K562 (cell line): Measurements from ENCODE around the gene RNF214. TPM values are rescaled to one million over a fixed set of nuclear protein-coding genes. Genes with fewer than 3 reads are reported as not detected.

Experiments used
- ATAC-seq: fragments of 200-7000 bp; cut with Tn5 transposase; 3 replicates; pipeline ENCODE4 v1.9.1; 2020; ENCODE audit warnings: moderate library complexity
- BruUV-seq: library from RNA; stranded (reverse); fragments of 400-500 nt; replicated peaks from 2 replicates; lab custom pipeline; 2021; lab: Mats Ljungman, UMichigan
- CTCF ChIA-PET: fragments of 300-600 bp; formaldehyde crosslinking; extraction: SDS; loops from one replicate; lab custom pipeline; 2021; ENCODE audit warnings: low intra/inter-chr PET ratio; lab: Yijun Ruan, JAX
- POLR2A ChIA-PET: fragments of 300-600, 350-650 bp; sonication (Branson Sonifier 250); formaldehyde crosslinking; extraction: SDS; loops from one replicate; lab custom pipeline; 2021; ENCODE audit warnings: antibody characterized with exemption, inconsistent platforms; lab: Yijun Ruan, JAX
- DNase-seq, 4 experiments: peaks; one replicate each; pipeline versions ENCODE4 v3.0.0 to v3.0.0-alpha.2; 2011 to 2018; ENCODE audit warnings: low spot score in 3 of 4, mixed read lengths in 3 of 4; ENCODE audit errors: extremely low read depth in 1 of 4
- FAIRE-seq: peaks from 2 replicates; lab custom pipeline; 2011; peaks lifted over from hg19 to GRCh38; lab: Jason Lieb, UNC
- H2AFZ ChIP-seq: 2 replicates; pipeline ENCODE4 v1.6.0; 2011; ENCODE audit warnings: low read depth, low read length, control low read depth, inconsistent platforms
- H3K27ac ChIP-seq: fragments of 200-600 bp; 3 replicates; pipeline ENCODE4 v1.8.0; 2011; ENCODE audit warnings: low read depth, mild to moderate bottlenecking, control low read depth, inconsistent platforms, low read length, moderate library complexity, mixed read lengths; ENCODE audit errors: extremely low read depth
- H3K27me3 ChIP-seq, 2 experiments: fragments of 300-600 bp in 1 of 2; 2 replicates in 1 of 2; 3 replicates in 1 of 2; pipeline versions ENCODE4 v1.6.0 to v1.8.0; 2011; ENCODE audit warnings: inconsistent platforms in 2 of 2, low read length in 2 of 2, mild to moderate bottlenecking in 1 of 2, mixed read lengths in 1 of 2, moderate library complexity in 1 of 2; ENCODE audit not compliant: control insufficient read depth in 2 of 2, insufficient read depth in 2 of 2
- H3K36me3 ChIP-seq: fragments of 300-600 bp; 3 replicates; pipeline ENCODE4 v1.8.0; 2011; ENCODE audit warnings: mild to moderate bottlenecking, low read length, inconsistent platforms; ENCODE audit not compliant: control insufficient read depth, insufficient read depth
- H3K4me1 ChIP-seq, 2 experiments: fragments of 200-600 bp in 1 of 2; replicated peaks in 1 of 2; 2 replicates in 1 of 2; 3 replicates in 1 of 2; pipeline versions ENCODE4 v1.5.1 to v1.8.0; 2011; ENCODE audit warnings: inconsistent platforms in 2 of 2, low read length in 2 of 2, mild to moderate bottlenecking in 1 of 2, mixed read lengths in 1 of 2, moderate library complexity in 1 of 2; ENCODE audit not compliant: control insufficient read depth in 2 of 2, insufficient read depth in 2 of 2
- H3K4me2 ChIP-seq: 2 replicates; pipeline ENCODE4 v1.6.1; 2011; ENCODE audit warnings: low read length, control low read depth, inconsistent platforms, mixed read lengths; ENCODE audit not compliant: insufficient read depth
- H3K4me3 ChIP-seq: fragments of 200-600 bp; sonication (generic), shearing (Covaris generic); 2 replicates; pipeline ENCODE4 v1.5.1; 2016; ENCODE audit warnings: control low read depth, inconsistent platforms
- H3K79me2 ChIP-seq: fragments of 200-600 bp; 3 replicates; pipeline ENCODE4 v1.8.0; 2011; ENCODE audit warnings: low read length, inconsistent platforms; ENCODE audit not compliant: control insufficient read depth, insufficient read depth
- H3K9ac ChIP-seq, 2 experiments: 2 replicates each; pipeline versions ENCODE4 v1.6.0 to v1.6.1; 2011; ENCODE audit warnings: low read depth in 2 of 2, low read length in 2 of 2, control low read depth in 1 of 2, inconsistent platforms in 1 of 2, mild to moderate bottlenecking in 1 of 2, mixed read lengths in 1 of 2; ENCODE audit not compliant: insufficient read depth in 1 of 2
- H3K9me1 ChIP-seq: one replicate; pipeline ENCODE4 v1.6.0; 2011; ENCODE audit warnings: inconsistent platforms, mild to moderate bottlenecking, low read length, moderate library complexity; ENCODE audit not compliant: control insufficient read depth, insufficient read depth
- H3K9me3 ChIP-seq: replicated peaks from 2 replicates; pipeline ENCODE4 v1.5.1; 2011; ENCODE audit warnings: low read depth, low read length, inconsistent platforms; ENCODE audit not compliant: control insufficient read depth, insufficient read depth
- H4K20me1 ChIP-seq: replicated peaks from 2 replicates; pipeline ENCODE4 v1.6.1; 2011; ENCODE audit warnings: low read length, inconsistent platforms, mixed read lengths; ENCODE audit not compliant: control insufficient read depth, insufficient read depth
- ELF4 ChIP-seq: fragments of 450-650 bp; formaldehyde crosslinking; IDR thresholded peaks from 2 replicates; pipeline ENCODE4 v1.4.0; 2022; ENCODE audit warnings: missing genetic modification characterization
- KLF16 ChIP-seq: IDR thresholded peaks from 2 replicates; pipeline ENCODE4 v1.6.1; 2016; ENCODE audit warnings: antibody characterized with exemption
- SNAPC5 ChIP-seq: fragments of 250-450 bp; sonication (Bioruptor Pico); IDR thresholded peaks from 2 replicates; pipeline ENCODE4 v1.8.0; 2021; ENCODE audit warnings: moderate library complexity, mild to moderate bottlenecking, inconsistent platforms
- TCF15 ChIP-seq: fragments of 250-450 bp; sonication (Bioruptor Pico); IDR thresholded peaks from 2 replicates; pipeline ENCODE4 v1.8.0; 2022; ENCODE audit warnings: moderate library complexity, mild to moderate bottlenecking, inconsistent platforms
- WHSC1 ChIP-seq: IDR thresholded peaks from one replicate; pipeline ENCODE4 v1.6.1; 2012; ENCODE audit warnings: low read length, control low read depth, inconsistent platforms
- ZNF444 ChIP-seq: fragments of 250-450 bp; sonication (Bioruptor Pico); IDR thresholded peaks from 2 replicates; pipeline ENCODE4 v1.4.0; 2020; ENCODE audit warnings: mild to moderate bottlenecking, moderate library complexity
- ZNF589 ChIP-seq: fragments of 200-800 bp; sonication (Bioruptor generic); IDR thresholded peaks from 2 replicates; pipeline ENCODE4 v1.6.1; 2016; ENCODE audit warnings: low read depth, missing genetic modification characterization, missing compliant biosample characterization
- WGBS: fragments of 100-300 bp; shearing (Covaris generic); methylation state at CpG from one replicate; pipeline ENCODE4 v1.1.6; 2016; ENCODE audit warnings: low coverage, mixed read lengths; ENCODE audit not compliant: insufficient coverage; ENCODE audit errors: missing lambda C conversion rate; 5-methylcytosine and 5-hydroxymethylcytosine counted together
- in situ Hi-C: fragments of 300-500 bp; cut with MboI; formaldehyde crosslinking; loops from 4 replicates; pipeline ENCODE4 v1.15.0; 2018; ENCODE audit warnings: inconsistent platforms, mixed read lengths
- intact Hi-C: fragments of 100-400 bp; cut with micrococcal nuclease; formaldehyde crosslinking; loops from 2 replicates; pipeline ENCODE4 v1.14.2; 2022
- polyA plus RNA-seq, 8 experiments: library from polyadenylated mRNA; depleted of rRNA in 4 of 8; stranded (reverse) in 5 of 8; unstranded in 3 of 8; fragments of >200 nt; fragmentation: Nextera tagmentation in 2 of 8; fragmentation: Illumina TruSeq in 1 of 8; extraction: Ambion mirVana in 2 of 8; extraction: Trizol in 1 of 8; gene quantifications; 2 replicates each; pipeline versions ENCODE4 v1.2.1 to v1.2.3, GENCODE V29; 2011 to 2014; ENCODE audit warnings: inconsistent platforms in 1 of 8, missing spikeins in 1 of 8
- total RNA-seq, 7 experiments: library from RNA; depleted of rRNA in 6 of 7; stranded (reverse); fragments of >200 nt in 6 of 7; fragmentation: Illumina TruSeq in 2 of 7; extraction: Trizol in 2 of 7; gene quantifications; 2 replicates each; pipeline versions ENCODE4 v1.2.1 to v1.2.3, GENCODE V29; 2011 to 2021; ENCODE audit warnings: low replicate concordance in 1 of 7
- TF ChIP-seq, protein P1 (sequence below): fragments of 250-450 bp; sonication (Bioruptor Pico); IDR thresholded peaks from 2 replicates; pipeline ENCODE4 v1.8.0; 2022; ENCODE audit warnings: inconsistent platforms
- TF ChIP-seq, protein P2 (sequence below): sonication (generic); formaldehyde crosslinking; IDR thresholded peaks from 2 replicates; pipeline ENCODE4 v1.9.0; 2022; ENCODE audit warnings: mild to moderate bottlenecking, missing genetic modification reagents

RNF214 gene
- total and polyA plus RNA-seq, 9 of the 15 experiments (the other 6 are each of a cell fraction or from before 2014, with no cell fraction given): 6.6 to 24.8 (median 11.9) TPM

GRCh38 chr11:117183724-117184349 lies 48.6 kb upstream of the RNF214 start:
- Histone ChIP-seq H3K4me2 (no peak overlapping the region), H3K36me3 (peaks cover 34% of the 10 kb centered on the region), H3K9ac (no peak overlapping the region), H3K27me3 (no peaks in the 10 kb centered on the region), H4K20me1 (no peaks in the 10 kb centered on the region), H3K9me3 (no peaks in the 10 kb centered on the region), H3K4me1 (peaks cover 17 to 31% of the 10 kb centered on the region in 2 experiments), H3K9me1 (no peaks in the 10 kb centered on the region), H2AFZ (no peak overlapping the region), H3K79me2 (peaks cover 18% of the 10 kb centered on the region), H3K4me3 (no peak overlapping the region)
- ATAC-seq (no peak), DNase-seq (no peak), FAIRE-seq (no peak)
- in situ Hi-C loops (no loop called here), intact Hi-C loops (no loop called here)
- CTCF ChIA-PET: no interaction called here
- WGBS: 82% methylated on average over 11 of the region's 11 CpGs
- no TSS peak for BruUV-seq
- POLR2A ChIA-PET: interaction anchor here (0.6 to 0.7 kb wide), 2 partner anchors 11 to 214 kb away, joined by 3 read pairs; no protein-coding TSS in a partner anchor
- TF ChIP-seq, protein P1, sequence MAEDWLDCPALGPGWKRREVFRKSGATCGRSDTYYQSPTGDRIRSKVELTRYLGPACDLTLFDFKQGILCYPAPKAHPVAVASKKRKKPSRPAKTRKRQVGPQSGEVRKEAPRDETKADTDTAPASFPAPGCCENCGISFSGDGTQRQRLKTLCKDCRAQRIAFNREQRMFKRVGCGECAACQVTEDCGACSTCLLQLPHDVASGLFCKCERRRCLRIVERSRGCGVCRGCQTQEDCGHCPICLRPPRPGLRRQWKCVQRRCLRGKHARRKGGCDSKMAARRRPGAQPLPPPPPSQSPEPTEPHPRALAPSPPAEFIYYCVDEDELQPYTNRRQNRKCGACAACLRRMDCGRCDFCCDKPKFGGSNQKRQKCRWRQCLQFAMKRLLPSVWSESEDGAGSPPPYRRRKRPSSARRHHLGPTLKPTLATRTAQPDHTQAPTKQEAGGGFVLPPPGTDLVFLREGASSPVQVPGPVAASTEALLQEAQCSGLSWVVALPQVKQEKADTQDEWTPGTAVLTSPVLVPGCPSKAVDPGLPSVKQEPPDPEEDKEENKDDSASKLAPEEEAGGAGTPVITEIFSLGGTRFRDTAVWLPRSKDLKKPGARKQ (CRISPR knock-in tag): no peak
- no peak for TF ChIP-seq WHSC1
- no peak for TF ChIP-seq TCF15 (CRISPR knock-in tag)
- TF ChIP-seq, protein P2, sequence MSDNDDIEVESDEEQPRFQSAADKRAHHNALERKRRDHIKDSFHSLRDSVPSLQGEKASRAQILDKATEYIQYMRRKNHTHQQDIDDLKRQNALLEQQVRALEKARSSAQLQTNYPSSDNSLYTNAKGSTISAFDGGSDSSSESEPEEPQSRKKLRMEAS (CRISPR knock-in tag): no peak
- no peak for TF ChIP-seq ZNF589 (CRISPR knock-in tag)
- TF ChIP-seq ELF4 (CRISPR knock-in tag): no peak
- TF ChIP-seq SNAPC5 (CRISPR knock-in tag): no peak
- TF ChIP-seq KLF16: no peak
- no peak for TF ChIP-seq ZNF444 (CRISPR knock-in tag)
- TF ChIP-seq, all 486 proteins: peak for 0
- H3K27ac ChIP-seq: no peak overlapping the region
